ENCODE results near the gene MNT.

DNA sequence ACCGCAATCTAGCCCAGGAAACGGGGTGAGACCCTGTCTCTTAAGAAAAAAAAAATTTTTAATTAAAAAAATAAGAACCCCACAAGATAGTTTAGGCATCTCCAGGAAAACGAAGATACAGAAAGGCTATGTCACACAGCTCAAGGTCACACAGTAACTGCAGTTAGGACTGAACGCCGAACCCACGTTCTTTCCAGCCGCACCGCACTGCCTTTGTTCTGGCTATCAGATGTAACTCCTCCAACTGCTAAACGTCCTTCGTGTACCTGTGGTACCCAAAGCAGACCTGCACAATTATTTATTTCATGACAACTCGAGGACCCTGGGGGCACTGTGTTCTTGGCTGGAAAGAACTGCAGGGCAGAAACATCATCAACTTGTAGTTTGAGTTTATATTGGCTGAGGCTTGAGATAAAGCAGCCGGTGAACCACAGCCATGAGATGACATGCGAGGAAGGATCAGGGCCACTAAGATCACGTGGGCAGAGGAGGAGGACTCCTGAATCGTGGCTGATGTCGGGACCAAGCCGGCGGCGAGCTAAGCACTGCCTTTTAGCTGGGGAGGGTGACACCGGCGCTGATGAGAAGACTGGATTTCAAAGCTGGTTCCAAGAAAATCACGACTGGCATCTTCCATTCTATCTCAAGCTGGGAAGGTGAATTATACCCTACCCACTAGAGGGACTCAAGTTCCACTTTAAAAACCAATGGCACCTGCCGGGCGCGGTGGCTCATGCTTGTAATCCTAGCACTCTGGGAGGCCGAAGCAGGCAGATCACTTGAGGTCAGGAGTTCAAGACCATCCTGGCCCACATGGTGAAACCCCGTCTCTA is 20.7 kb upstream of the MNT start:
- TF ChIP-seq, protein P1, sequence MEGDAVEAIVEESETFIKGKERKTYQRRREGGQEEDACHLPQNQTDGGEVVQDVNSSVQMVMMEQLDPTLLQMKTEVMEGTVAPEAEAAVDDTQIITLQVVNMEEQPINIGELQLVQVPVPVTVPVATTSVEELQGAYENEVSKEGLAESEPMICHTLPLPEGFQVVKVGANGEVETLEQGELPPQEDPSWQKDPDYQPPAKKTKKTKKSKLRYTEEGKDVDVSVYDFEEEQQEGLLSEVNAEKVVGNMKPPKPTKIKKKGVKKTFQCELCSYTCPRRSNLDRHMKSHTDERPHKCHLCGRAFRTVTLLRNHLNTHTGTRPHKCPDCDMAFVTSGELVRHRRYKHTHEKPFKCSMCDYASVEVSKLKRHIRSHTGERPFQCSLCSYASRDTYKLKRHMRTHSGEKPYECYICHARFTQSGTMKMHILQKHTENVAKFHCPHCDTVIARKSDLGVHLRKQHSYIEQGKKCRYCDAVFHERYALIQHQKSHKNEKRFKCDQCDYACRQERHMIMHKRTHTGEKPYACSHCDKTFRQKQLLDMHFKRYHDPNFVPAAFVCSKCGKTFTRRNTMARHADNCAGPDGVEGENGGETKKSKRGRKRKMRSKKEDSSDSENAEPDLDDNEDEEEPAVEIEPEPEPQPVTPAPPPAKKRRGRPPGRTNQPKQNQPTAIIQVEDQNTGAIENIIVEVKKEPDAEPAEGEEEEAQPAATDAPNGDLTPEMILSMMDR (IDR thresholded peaks at IDR 0.05), result no peak; the same call in 2 of the 3 replicates
- TF ChIP-seq ESRRA (IDR thresholded peaks at IDR 0.05; ENCODE audit: borderline replicate concordance, low read length), result no peak
- TF ChIP-seq ZNF302 (CRISPR knock-in tag; IDR thresholded peaks at IDR 0.05), result no peak
- TF ChIP-seq POLR2A (IDR thresholded peaks at IDR 0.05; ENCODE audit: low read length), result no peak
- TF ChIP-seq, protein P2, sequence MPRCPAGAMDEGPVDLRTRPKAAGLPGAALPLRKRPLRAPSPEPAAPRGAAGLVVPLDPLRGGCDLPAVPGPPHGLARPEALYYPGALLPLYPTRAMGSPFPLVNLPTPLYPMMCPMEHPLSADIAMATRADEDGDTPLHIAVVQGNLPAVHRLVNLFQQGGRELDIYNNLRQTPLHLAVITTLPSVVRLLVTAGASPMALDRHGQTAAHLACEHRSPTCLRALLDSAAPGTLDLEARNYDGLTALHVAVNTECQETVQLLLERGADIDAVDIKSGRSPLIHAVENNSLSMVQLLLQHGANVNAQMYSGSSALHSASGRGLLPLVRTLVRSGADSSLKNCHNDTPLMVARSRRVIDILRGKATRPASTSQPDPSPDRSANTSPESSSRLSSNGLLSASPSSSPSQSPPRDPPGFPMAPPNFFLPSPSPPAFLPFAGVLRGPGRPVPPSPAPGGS (IDR thresholded peaks at IDR 0.05), result no peak
- TF ChIP-seq, protein P3, sequence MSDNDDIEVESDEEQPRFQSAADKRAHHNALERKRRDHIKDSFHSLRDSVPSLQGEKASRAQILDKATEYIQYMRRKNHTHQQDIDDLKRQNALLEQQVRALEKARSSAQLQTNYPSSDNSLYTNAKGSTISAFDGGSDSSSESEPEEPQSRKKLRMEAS (IDR thresholded peaks at IDR 0.05), result no peak
- TF ChIP-seq CHD2 (IDR thresholded peaks at IDR 0.05; ENCODE audit: low read length, partially characterized antibody), result no peak
- no peak for TF ChIP-seq EP300 (IDR thresholded peaks at IDR 0.05)
- no peak for TF ChIP-seq KDM5A (IDR thresholded peaks at IDR 0.05)
- TF ChIP-seq MAZ (IDR thresholded peaks at IDR 0.05; ENCODE audit: borderline replicate concordance, low read depth, low read length), result no peak
- TF ChIP-seq NR3C1 (IDR thresholded peaks at IDR 0.05), result no peak
- TF ChIP-seq, protein P4, sequence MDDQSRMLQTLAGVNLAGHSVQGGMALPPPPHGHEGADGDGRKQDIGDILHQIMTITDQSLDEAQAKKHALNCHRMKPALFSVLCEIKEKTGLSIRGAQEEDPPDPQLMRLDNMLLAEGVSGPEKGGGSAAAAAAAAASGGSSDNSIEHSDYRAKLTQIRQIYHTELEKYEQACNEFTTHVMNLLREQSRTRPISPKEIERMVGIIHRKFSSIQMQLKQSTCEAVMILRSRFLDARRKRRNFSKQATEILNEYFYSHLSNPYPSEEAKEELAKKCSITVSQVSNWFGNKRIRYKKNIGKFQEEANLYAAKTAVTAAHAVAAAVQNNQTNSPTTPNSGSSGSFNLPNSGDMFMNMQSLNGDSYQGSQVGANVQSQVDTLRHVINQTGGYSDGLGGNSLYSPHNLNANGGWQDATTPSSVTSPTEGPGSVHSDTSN (IDR thresholded peaks at IDR 0.05), result no peak
